HG03060 (cell line): ENCODE results near the gene SGCD.
"Not testable (repeated sequence)": the region's sequence is repeated elsewhere in the genome, so short reads cannot be mapped to it uniquely, and the experiment has no call there.

Experiments used
- ATAC-seq: cut with Tn5 transposase; IDR thresholded peaks from one replicate; pipeline ENCODE4 v1.9.1; 2021; ENCODE audit warnings: low read depth, moderate number of reproducible peaks; ENCODE audit not compliant: unreplicated experiment

The SGCD gene

GRCh38 chr5:156615901-156616300, 288.9 kb downstream of the SGCD start:
- no peak for ATAC-seq

GRCh38 chr5:156617426-156617825, 290.5 kb downstream of the SGCD start:
- ATAC-seq, result no peak

GRCh38 chr5:156618601-156619000, 291.6 kb downstream of the SGCD start:
- ATAC-seq, result no peak

GRCh38 chr5:156621719-156622118, 294.8 kb downstream of the SGCD start:
- ATAC-seq, result no peak

GRCh38 chr5:156623381-156624040, 296.5 kb downstream of the SGCD start:
- no peak for ATAC-seq

- no peak for ATAC-seq
Observed at GRCh38 chr5:156624686-156625085, 297.7 kb downstream of the SGCD start.

GRCh38 chr5:156628421-156628820, 301.5 kb downstream of the SGCD start:
- ATAC-seq, result no peak

- ATAC-seq, result no peak
Observed at GRCh38 chr5:156631005-156631404, 304.0 kb downstream of the SGCD start.

- no peak for ATAC-seq
Observed at GRCh38 chr5:156634301-156634700, 307.3 kb downstream of the SGCD start.

- ATAC-seq, result no peak
Observed at GRCh38 chr5:156640691-156641241, 313.8 kb downstream of the SGCD start.

- ATAC-seq, result no peak
Observed at GRCh38 chr5:156641686-156642085, 314.7 kb downstream of the SGCD start.

GRCh38 chr5:156647034-156647451, 320.1 kb downstream of the SGCD start:
- ATAC-seq, result no peak

GRCh38 chr5:156654444-156654843, 327.5 kb downstream of the SGCD start:
- no peak for ATAC-seq

- no peak for ATAC-seq
Observed at GRCh38 chr5:156655732-156656131, 328.8 kb downstream of the SGCD start.

GRCh38 chr5:156664832-156665231, 337.9 kb downstream of the SGCD start:
- not testable (repeated sequence) for ATAC-seq

GRCh38 chr5:156666686-156667085, 339.7 kb downstream of the SGCD start:
- ATAC-seq, result not testable (repeated sequence)

GRCh38 chr5:156667616-156668015, 340.7 kb downstream of the SGCD start:
- ATAC-seq, result no peak

- no peak for ATAC-seq
Observed at GRCh38 chr5:156669416-156669815, 342.5 kb downstream of the SGCD start.

- ATAC-seq, result no peak
Observed at GRCh38 chr5:156670615-156671014, 343.7 kb downstream of the SGCD start.

- ATAC-seq, result no peak
Observed at GRCh38 chr5:156675395-156675794, 348.4 kb downstream of the SGCD start.

GRCh38 chr5:156677963-156678362, 351.0 kb downstream of the SGCD start:
- ATAC-seq, result no peak

- ATAC-seq, result no peak
Observed at GRCh38 chr5:156678484-156678883, 351.5 kb downstream of the SGCD start.
